Spinal cord (tissue), 10 donors: ENCODE results near the gene CFAP119. TPM values are rescaled to one million over a fixed set of nuclear protein-coding genes. Genes with fewer than 3 reads are reported as not detected.

ENCODE experiments used
- DNase-seq, 6 donors: peaks; one replicate each; pipeline versions ENCODE4 v3.0.0 to v3.0.0-alpha.2; 2013 to 2015; ENCODE audit warnings: low spot score in 6 of 6, low read depth in 4 of 6
- H3K27ac ChIP-seq: one replicate; pipeline ENCODE4 v1.5.1; 2013; ENCODE audit warnings: low read depth, low read length, control low read depth
- H3K27me3 ChIP-seq: one replicate; pipeline ENCODE4 v1.6.1; 2013; ENCODE audit warnings: low read length; ENCODE audit not compliant: control insufficient read depth, insufficient read depth
- H3K36me3 ChIP-seq: one replicate; pipeline ENCODE4 v1.6.1; 2013; ENCODE audit warnings: low read length; ENCODE audit not compliant: control insufficient read depth, insufficient read depth
- H3K4me1 ChIP-seq: one replicate; pipeline ENCODE4 v1.6.1; 2013; ENCODE audit warnings: low read length; ENCODE audit not compliant: control insufficient read depth, insufficient read depth
- H3K4me3 ChIP-seq: one replicate; pipeline ENCODE4 v1.5.1; 2013; ENCODE audit warnings: low read depth, low read length, control low read depth
- H3K9me3 ChIP-seq: one replicate; pipeline ENCODE4 v1.6.1; 2013; ENCODE audit warnings: low read length; ENCODE audit not compliant: control insufficient read depth, insufficient read depth
- WGBS: methylation state at CpG from one replicate; pipeline ENCODE4 v1.1.5; 2013; ENCODE audit warnings: missing lambda C conversion rate; ENCODE audit not compliant: insufficient coverage; 5-methylcytosine and 5-hydroxymethylcytosine counted together
- polyA plus RNA-seq, 2 donors: library from polyadenylated mRNA; unstranded; fragments of 120-200 nt; gene quantifications; one replicate each; pipeline ENCODE4 v1.2.1, GENCODE V29; 2013; ENCODE audit not compliant: insufficient read length in 2 of 2
- total RNA-seq, 2 donors: library from RNA; depleted of rRNA in 1 of 2; stranded (reverse); fragments of 120-200 nt in 1 of 2; fragments of >200 nt in 1 of 2; gene quantifications; one replicate each; pipeline versions ENCODE4 v1.2.3 to v1.2.4, GENCODE V29; 2013 to 2014
- donor health status: healthy.

Gene CFAP119
- total and polyA plus RNA-seq, 4 donors, result 3.3 to 19.1 (median 13.6) TPM

DNA sequence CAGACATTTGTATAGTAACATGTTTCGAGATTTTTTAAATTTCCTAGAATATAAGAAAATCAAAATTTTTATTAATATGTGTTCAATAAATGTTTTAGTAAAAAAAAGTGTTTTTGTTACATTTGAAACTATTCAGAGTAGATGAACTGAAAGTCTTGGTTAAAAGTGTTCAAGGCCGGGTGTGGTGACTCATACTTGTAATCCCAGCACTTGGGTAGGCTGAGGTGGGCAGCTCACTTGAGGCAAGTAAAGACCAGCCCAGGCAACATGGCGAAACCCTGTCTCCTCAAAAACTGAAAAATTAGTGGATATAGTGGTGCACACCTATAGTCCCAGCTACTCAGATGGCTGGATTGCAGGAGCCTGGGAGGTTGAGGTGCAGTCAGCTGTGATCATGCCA, 30.5 kb downstream of the CFAP119 start:
- DNase-seq, result no peak
- Histone ChIP-seq H3K27ac (no peak overlapping the region), H3K9me3 (no peaks in the 10 kb centered on the region), H3K27me3 (no peaks in the 10 kb centered on the region), H3K36me3 (peaks cover 82% of the 10 kb centered on the region), H3K4me1 (no peaks in the 10 kb centered on the region), H3K4me3 (no peak overlapping the region)
- 100% methylated on average over 2 of the region's 3 CpGs for WGBS

DNA sequence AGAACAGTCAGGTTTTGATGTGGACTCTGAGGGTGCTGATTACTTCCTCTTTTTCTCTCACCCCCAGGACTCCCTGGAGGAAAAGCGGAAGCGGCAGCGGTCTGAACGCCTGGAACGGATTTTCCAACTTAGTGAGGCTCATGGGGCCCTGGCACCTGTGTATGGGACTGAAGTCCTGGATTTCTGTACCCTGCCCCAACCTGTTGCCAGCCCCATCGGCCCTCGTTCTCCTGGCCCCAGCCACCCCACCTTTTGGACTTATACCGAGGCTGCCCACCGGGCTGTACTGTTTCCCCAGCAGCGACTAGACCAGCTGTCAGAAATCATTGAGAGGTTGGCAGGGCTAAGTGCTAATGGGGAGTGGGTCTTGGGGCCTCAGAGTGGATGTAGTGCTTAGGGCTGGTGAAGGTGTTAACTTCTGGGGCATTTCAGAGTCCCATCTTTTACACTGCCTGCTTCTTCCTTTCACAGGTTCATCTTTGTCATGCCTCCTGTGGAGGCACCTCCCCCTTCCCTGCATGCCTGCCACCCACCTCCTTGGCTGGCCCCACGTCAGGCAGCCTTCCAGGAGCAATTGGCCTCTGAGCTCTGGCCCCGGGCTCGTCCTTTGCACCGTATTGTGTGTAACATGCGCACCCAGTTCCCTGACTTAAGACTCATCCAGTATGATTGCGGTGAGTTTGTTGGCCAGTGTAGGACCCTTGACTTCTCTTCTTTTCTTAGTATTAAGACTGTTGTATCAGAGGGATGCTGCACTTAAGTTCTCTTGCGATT, 32.8 kb downstream of the CFAP119 start:
- DNase-seq, result no peak
- no peak overlapping the region for H3K4me3 ChIP-seq
- H3K27me3 ChIP-seq, result no peaks in the 10 kb centered on the region
- H3K27ac ChIP-seq, result no peak overlapping the region
- peaks cover 2% of the 10 kb centered on the region for H3K4me1 ChIP-seq
- H3K9me3 ChIP-seq, result no peaks in the 10 kb centered on the region
- WGBS, result 86% methylated on average over 11 of the region's 17 CpGs
- H3K36me3 ChIP-seq, result peaks cover 84% of the 10 kb centered on the region

GRCh38 chr16:30728321-30728720, 33.5 kb downstream of the CFAP119 start:
- WGBS, result 100% methylated on average over 2 of the region's 6 CpGs
- Histone ChIP-seq H3K4me3 (no peak overlapping the region), H3K9me3 (no peaks in the 10 kb centered on the region), H3K4me1 (peaks cover 3% of the 10 kb centered on the region), H3K27ac (no peak overlapping the region), H3K27me3 (no peaks in the 10 kb centered on the region), H3K36me3 (peaks cover 84% of the 10 kb centered on the region)
- no peak for DNase-seq

GRCh38 chr16:30725418-30725792, 36.5 kb downstream of the CFAP119 start:
- no peak overlapping the region for H3K4me3 ChIP-seq
- no peak overlapping the region for H3K27ac ChIP-seq
- no CpG with 5 or more reads among the region's 3 CpGs for WGBS
- no peaks in the 10 kb centered on the region for H3K9me3 ChIP-seq
- no peak for DNase-seq
- peaks cover 3% of the 10 kb centered on the region for H3K4me1 ChIP-seq
- no peaks in the 10 kb centered on the region for H3K27me3 ChIP-seq
- peaks cover 88% of the 10 kb centered on the region for H3K36me3 ChIP-seq

DNA sequence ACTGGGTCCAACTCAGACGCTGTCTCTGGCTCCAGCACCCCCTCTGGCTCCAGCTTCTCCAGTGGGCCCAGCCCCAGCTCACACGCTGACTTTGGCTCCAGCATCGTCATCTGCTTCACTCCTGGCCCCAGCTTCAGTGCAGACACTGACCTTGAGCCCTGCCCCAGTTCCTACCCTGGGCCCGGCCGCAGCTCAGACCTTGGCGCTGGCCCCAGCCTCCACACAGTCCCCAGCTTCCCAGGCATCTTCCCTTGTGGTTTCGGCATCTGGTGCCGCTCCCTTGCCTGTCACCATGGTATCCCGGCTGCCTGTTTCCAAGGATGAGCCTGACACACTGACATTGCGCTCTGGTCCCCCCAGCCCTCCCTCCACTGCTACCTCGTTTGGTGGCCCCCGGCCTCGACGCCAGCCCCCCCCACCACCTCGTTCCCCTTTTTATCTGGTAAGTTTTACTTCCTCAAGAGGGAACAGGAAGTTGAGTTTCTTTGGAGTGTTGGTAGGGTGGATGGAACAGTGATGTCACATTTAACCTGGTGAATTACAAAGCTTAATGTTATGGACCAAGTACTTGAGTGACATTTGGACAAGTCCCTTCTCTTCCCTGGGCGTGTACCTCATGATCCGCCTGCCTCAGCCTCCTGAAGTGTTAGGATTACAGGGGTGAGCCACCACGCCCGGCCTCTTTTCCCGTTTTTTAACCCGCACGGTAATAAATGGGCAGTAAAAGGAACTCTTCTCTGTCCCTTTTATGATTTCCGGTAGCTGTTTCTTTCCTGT, 37.0 kb downstream of the CFAP119 start:
- Histone ChIP-seq H3K36me3 (peaks cover 89% of the 10 kb centered on the region), H3K27me3 (no peaks in the 10 kb centered on the region), H3K4me3 (no peak overlapping the region), H3K27ac (no peak overlapping the region), H3K9me3 (no peaks in the 10 kb centered on the region), H3K4me1 (peaks cover 3% of the 10 kb centered on the region)
- no peak for DNase-seq
- WGBS, result 87% methylated on average over 10 of the region's 23 CpGs

DNA sequence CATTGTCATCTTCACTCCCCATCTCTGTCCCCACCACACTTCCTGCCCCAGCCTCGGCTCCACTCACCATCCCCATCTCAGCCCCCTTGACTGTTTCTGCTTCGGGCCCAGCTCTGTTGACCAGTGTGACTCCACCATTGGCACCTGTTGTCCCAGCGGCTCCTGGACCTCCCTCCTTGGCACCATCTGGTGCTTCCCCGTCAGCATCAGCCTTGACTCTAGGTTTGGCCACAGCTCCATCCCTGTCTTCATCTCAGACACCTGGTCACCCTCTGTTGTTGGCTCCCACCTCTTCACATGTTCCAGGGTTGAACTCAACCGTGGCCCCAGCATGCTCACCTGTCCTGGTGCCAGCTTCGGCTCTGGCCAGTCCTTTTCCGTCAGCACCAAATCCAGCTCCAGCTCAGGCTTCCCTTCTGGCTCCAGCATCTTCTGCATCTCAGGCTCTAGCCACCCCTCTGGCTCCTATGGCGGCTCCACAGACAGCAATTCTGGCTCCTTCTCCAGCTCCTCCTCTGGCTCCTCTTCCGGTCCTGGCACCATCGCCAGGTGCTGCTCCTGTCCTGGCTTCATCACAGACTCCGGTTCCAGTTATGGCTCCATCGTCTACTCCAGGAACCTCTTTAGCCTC, 38.0 kb downstream of the CFAP119 start:
- Histone ChIP-seq H3K27ac (no peak overlapping the region), H3K4me3 (no peak overlapping the region), H3K9me3 (no peaks in the 10 kb centered on the region), H3K36me3 (peaks cover 88% of the 10 kb centered on the region), H3K27me3 (no peaks in the 10 kb centered on the region), H3K4me1 (peaks cover 3% of the 10 kb centered on the region)
- WGBS, result 94% methylated on average over 12 of the region's 12 CpGs
- DNase-seq, result no peak

- WGBS, result 95% methylated on average over 10 of the region's 10 CpGs
- DNase-seq, result no peak
- no peaks in the 10 kb centered on the region for H3K9me3 ChIP-seq
- H3K27me3 ChIP-seq, result no peaks in the 10 kb centered on the region
- H3K36me3 ChIP-seq, result peaks cover 94% of the 10 kb centered on the region
- H3K4me1 ChIP-seq, result peaks cover 3% of the 10 kb centered on the region
- no peak overlapping the region for H3K4me3 ChIP-seq
- no peak overlapping the region for H3K27ac ChIP-seq
Measured at GRCh38 chr16:30722916-30723315, 38.9 kb downstream of the CFAP119 start.

DNA sequence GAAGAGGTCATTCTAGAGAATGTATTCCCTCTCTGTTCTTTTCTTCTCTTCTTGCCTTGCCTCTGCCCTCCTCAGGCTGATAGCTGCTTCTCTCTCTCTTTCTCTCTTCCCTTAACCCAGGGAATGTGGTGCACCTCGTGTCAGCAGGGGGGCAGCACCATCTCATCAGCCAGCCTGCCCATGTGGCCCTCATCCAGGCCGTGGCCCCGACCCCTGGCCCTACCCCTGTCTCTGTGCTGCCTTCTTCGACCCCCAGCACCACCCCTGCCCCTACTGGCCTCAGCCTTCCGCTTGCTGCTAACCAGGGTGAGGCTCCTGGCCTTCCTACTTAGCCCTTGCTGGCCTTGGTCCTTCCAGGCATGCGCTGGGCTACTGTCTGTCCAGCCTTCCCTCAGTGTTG, 39.4 kb downstream of the CFAP119 start:
- no peak for DNase-seq
- WGBS, result 91% methylated on average over 6 of the region's 6 CpGs
- no peaks in the 10 kb centered on the region for H3K9me3 ChIP-seq
- peaks cover 3% of the 10 kb centered on the region for H3K4me1 ChIP-seq
- no peak overlapping the region for H3K27ac ChIP-seq
- peaks cover 94% of the 10 kb centered on the region for H3K36me3 ChIP-seq
- no peaks in the 10 kb centered on the region for H3K27me3 ChIP-seq
- H3K4me3 ChIP-seq, result no peak overlapping the region

GRCh38 chr16:30721606-30722005, 40.3 kb downstream of the CFAP119 start:
- Histone ChIP-seq H3K27me3 (no peaks in the 10 kb centered on the region), H3K4me1 (peaks cover 3% of the 10 kb centered on the region), H3K36me3 (peaks cover 91% of the 10 kb centered on the region), H3K9me3 (no peaks in the 10 kb centered on the region), H3K27ac (no peak overlapping the region), H3K4me3 (no peak overlapping the region)
- 100% methylated on average over 1 of the region's 1 CpG for WGBS
- DNase-seq, result no peak
